NOMO-1 (cell line): Measurements from ENCODE around the gene PLS3.
"Not testable (repeated sequence)": the region's sequence is repeated elsewhere in the genome, so short reads cannot be mapped to it uniquely, and the experiment has no call there.

Experiments used
- DNase-seq, 2 experiments: peaks; one replicate each; lab custom pipeline; 2025; ENCODE audit not compliant: unreplicated experiment in 2 of 2; lab: John Stamatoyannopoulos, UW

PLS3 gene, protein sequence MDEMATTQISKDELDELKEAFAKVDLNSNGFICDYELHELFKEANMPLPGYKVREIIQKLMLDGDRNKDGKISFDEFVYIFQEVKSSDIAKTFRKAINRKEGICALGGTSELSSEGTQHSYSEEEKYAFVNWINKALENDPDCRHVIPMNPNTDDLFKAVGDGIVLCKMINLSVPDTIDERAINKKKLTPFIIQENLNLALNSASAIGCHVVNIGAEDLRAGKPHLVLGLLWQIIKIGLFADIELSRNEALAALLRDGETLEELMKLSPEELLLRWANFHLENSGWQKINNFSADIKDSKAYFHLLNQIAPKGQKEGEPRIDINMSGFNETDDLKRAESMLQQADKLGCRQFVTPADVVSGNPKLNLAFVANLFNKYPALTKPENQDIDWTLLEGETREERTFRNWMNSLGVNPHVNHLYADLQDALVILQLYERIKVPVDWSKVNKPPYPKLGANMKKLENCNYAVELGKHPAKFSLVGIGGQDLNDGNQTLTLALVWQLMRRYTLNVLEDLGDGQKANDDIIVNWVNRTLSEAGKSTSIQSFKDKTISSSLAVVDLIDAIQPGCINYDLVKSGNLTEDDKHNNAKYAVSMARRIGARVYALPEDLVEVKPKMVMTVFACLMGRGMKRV

GRCh38 chrX:115560978-115561604, at the start of gene PLS3:
Gene PLS3 (plus strand): TSS chrX:115561174. CDS start chrX:115610251, 49,077 bp downstream.
- DNase-seq, result no peak

- no peak for DNase-seq
Observed at GRCh38 chrX:115518113-115518512, 42.9 kb upstream of the PLS3 start.

- DNase-seq, result no peak
Observed at GRCh38 chrX:115521741-115522140, 39.2 kb upstream of the PLS3 start.

DNA sequence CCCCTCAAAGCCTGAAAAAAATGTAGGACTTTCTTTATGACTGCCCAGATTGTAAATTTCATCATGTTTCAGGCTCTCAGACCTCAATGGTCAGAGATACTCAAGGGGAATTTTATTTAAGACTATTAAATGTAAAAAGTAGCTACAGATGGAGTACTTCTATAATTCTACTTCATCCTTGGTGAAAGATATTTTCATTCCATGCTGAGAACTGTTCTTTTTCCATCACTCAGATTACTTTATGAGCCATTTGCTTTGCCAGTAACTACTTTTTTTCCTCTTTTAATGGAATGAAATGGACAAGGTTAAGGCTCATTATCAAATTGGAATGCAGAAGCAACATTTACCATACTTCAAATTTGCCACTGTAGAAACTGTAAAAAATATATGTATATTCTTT, 38.0 kb upstream of the PLS3 start:
- DNase-seq, result no peak

GRCh38 chrX:115525486-115525885, 35.5 kb upstream of the PLS3 start:
- no peak for DNase-seq

GRCh38 chrX:115531818-115532403, 29.1 kb upstream of the PLS3 start:
- no peak for DNase-seq

- DNase-seq, result no peak
Observed at GRCh38 chrX:115533485-115533884, 27.5 kb upstream of the PLS3 start.

- no peak for DNase-seq
Observed at GRCh38 chrX:115534383-115534782, 26.6 kb upstream of the PLS3 start.

DNA sequence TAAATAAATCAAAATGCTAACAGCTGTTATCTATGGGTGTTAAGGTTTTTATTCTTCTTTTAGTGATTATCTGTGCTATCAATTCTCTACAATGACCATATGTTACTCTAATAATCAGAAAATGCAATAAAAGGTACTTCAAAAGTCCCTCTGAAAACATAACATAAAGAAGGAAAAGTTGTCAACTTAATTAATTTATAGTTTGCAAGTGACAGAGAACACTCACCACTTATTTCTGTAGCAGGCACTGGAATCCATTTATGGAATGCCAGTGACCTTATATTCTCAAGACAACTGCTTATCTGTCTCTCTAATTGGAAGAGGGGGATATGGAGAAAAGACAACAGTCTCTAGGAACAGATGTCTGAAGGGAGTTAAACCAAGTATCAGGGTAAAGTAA, 25.6 kb upstream of the PLS3 start:
- DNase-seq, result no peak

DNA sequence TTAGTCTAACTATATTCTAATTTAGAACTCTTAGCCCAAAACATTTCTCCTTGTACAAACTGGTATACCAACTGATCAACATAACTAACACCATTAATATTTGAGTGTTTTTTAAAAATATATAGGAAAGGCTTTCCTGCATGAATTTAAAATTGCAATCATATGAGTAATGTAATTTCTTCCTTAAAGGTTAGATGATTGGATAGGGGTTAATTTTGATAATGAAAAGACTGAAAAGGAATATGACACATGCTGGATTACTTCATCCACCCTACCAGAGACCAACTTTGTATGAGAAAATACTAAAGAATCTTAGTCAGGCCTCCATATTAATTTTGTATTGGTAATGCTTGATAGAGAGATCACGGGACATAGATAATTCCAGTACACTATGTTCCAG, 25.1 kb upstream of the PLS3 start:
- DNase-seq, result no peak

- DNase-seq, result no peak
Observed at GRCh38 chrX:115539841-115540240, 21.1 kb upstream of the PLS3 start.

GRCh38 chrX:115541045-115541444, 19.9 kb upstream of the PLS3 start:
- DNase-seq, result not testable (repeated sequence)

DNA sequence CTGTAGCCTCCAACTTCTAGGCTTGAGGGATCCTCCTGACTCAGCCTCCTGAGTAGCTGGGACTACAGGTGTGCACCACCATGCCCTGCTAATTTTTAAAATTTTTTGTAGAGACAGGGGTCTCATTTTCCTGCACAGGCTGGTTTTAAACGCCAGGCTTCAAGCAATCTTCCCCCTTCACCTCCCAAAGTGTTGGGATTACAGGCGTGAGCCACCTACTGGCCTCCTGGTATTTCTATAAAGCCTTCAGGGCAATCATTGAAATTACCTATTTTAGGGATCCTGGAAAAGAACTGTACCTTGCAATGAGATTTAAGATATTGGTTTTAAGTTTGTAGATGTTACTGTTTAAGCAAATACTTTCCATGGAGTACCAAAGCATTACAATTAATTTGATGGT, 13.5 kb upstream of the PLS3 start:
- no peak for DNase-seq

- DNase-seq, result no peak
Observed at GRCh38 chrX:115549008-115549407, 12.0 kb upstream of the PLS3 start.

DNA sequence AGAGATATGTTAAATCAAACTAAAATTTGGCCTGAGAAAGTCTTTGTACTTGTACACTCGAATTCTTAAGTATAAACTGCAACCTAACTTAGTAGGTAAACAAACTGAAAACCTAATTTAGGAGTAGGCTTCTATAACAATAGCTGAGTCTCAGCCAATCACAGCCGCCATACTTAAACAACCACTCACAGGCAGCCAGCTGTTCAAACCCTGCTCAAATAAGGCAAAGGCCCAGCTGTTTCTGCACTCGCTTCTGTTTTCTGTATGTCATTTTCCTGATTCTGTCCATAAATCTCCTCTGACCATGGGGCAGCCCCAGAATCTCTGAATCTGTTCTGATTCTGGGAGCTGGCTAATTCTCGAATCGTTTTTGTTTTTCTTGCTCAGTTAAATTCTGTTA, 7.8 kb upstream of the PLS3 start:
- DNase-seq, result no peak

DNA sequence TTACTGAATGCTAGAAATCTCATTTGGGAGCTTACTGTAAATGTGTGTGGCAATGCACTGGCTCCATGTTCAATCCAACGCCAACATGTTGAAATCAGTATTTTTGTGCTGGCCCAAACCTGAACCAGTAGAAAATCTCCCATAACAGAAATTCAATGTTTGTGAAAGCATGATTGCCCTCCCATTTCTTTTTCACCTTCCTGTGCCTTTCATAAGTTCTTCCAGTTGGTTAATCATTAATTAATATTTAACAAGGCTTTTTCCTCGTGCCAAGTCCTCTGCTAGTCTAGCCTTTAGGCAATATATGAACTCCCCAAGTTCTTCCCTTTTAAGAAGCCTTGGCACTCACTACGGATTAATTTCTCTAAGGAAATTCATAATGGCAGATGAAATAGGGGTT, 1.3 kb upstream of the PLS3 start:
- DNase-seq, result no peak

- no peak for DNase-seq
Observed at GRCh38 chrX:115560211-115560977, 580 bp upstream of the PLS3 start.

- DNase-seq, result no peak
Observed at GRCh38 chrX:115561605-115562479, 868 bp downstream of the PLS3 start.

DNA sequence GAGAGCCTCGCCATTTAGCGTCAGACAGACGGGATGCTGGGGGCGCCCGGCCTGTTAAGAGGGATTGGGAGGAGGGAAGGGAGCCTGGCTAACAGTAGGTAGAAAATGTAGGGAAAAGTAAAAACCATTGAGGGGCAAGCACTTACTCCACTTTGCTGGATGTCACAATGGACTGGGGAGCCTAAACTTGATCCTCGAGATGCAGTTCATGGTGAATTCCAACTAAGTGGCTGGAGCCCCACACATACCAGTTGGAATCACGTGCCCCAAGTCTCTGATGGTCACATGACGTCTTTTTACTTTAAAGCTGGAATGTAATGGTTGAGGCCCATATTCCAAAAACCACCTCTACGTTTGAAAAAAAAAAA, 1.5 kb downstream of the PLS3 start:
- no peak for DNase-seq

DNA sequence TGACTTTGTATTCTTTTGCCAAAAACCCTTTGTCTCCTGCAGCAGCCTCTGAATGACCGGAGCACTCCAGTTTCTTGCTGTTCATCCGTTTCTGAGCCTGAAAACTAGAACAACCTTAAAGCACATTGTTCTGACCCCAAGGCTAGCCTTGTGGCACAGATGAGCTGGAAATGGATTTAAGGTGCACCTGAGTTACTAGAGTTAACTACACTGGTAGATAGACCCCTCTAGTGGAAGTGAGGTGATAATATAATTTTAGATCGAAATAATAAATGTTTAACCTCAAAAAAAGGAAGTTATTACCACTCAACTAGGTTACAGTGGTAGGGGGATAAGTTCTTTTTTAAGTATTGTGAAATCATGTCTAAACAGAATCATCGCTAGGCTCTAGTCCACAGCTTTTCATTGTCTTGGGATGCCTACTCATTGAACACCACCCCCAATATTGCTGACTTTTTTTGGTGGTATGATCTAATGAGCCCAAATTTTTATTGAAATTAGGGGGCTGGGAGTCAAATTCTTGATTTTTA, 2.7 kb downstream of the PLS3 start:
- no peak for DNase-seq
